ENCODE results near the gene FGF14. TPM values are rescaled to one million over a fixed set of nuclear protein-coding genes. Genes with fewer than 3 reads are reported as not detected.

Gene FGF14
- total and polyA plus RNA-seq, 2 donors (not counting 3 experiments of a cell fraction or from before 2014, with no cell fraction given), result not detected

DNA sequence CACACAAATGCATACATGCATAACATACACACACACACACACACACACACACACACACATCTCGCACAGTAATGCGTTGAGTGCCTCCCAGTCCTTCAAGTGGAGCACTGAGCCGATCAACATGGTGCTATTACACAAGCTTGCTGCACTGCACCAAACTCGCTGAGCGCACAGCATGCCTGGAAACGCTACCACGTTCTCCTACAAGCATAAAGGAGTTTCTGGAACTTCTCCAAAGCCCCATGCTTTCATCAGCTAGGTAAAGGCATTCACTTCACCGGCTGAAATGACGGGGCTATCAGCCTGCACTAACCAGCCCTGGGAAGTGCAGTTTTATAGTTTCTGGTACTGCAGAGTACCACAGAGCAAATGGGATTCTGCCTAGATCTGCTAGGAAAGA, 92.7 kb downstream of the FGF14 start:
- intact Hi-C loops (cut with micrococcal nuclease) (no loop called here), dilution Hi-C loops (cut with MboI; ENCODE audit: extremely low pct_ligation_motif_present, low sequenced_read_pairs) (no loop called here)
- Histone ChIP-seq H2AFZ (ENCODE audit: low read depth, low read length) (no peak overlapping the region), H3K4me3 (replicated peaks in 1 of 3; ENCODE audit: insufficient read depth in 1 of 3, low read depth in 1 of 3, low read length in 3 of 3) (no peak overlapping the region), H3K4me1 (ENCODE audit: control insufficient read depth, extremely low read depth, insufficient read depth, low read length) (no peaks in the 10 kb centered on the region), H3K36me3 (ENCODE audit: control insufficient read depth in 2 of 2, extremely low read depth in 1 of 2, insufficient read depth in 2 of 2, low read length in 2 of 2) (no peaks in the 10 kb centered on the region), H3K9me1 (replicated peaks; ENCODE audit: control insufficient read depth, extremely low read depth, insufficient read depth, low read length) (no peaks in the 10 kb centered on the region), H3K79me2 (ENCODE audit: control insufficient read depth, insufficient read depth, low read length) (no peaks in the 10 kb centered on the region), H3K4me2 (ENCODE audit: insufficient read depth, low read length) (no peak overlapping the region), H4K20me1 (replicated peaks; ENCODE audit: control insufficient read depth, extremely low read depth, insufficient read depth, low read length) (no peaks in the 10 kb centered on the region), H3K27me3 (ENCODE audit: control insufficient read depth in 2 of 2, insufficient read depth in 2 of 2, low read length in 2 of 2) (no peaks in the 10 kb centered on the region), H3K9ac (replicated peaks; ENCODE audit: extremely low read depth, insufficient read depth, low read length) (no peak overlapping the region), H3K9me3 (replicated peaks; ENCODE audit: control insufficient read depth, insufficient read depth, low read length) (no peaks in the 10 kb centered on the region), H3K27ac (ENCODE audit: insufficient read depth, low read depth, low read length) (no peak overlapping the region)
- DNase-seq (ENCODE audit: low read depth, low spot score), result no peak
- ChIA-PET POLR2A (no interaction called here), CTCF (no interaction called here)
- FAIRE-seq, result no peak
- BruUV-seq (replicated peaks), result no TSS peak
- no peak for TF ChIP-seq POLR2A (IDR thresholded peaks at IDR 0.05; ENCODE audit: low read depth, low read length)
- TF ChIP-seq FOS (IDR thresholded peaks at IDR 0.05; ENCODE audit: borderline replicate concordance, insufficient read depth, low read length), result no peak
- no peak for TF ChIP-seq MYC (IDR thresholded peaks at IDR 0.05; ENCODE audit: low read depth, low read length)

DNA sequence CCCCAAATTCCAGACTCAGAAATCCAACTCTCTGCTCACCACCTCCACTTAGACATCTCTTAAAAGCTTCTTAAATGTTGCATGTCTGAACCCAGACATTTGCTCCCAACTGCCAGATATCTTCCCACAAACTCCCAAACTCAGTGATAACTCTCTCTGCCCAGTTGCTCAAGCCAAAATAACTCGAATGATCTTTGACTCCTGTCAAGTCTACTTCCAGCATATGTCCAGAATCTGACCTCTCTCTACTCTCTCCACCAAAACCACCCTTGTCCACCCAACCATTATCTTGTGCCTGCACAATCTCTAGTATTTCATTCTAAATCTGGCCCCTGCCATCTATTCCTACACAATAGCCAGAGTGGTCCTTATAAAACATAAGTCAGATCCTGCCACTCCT, 99.3 kb downstream of the FGF14 start:
- Histone ChIP-seq H3K79me2 (ENCODE audit: control insufficient read depth, insufficient read depth, low read length) (no peaks in the 10 kb centered on the region), H3K4me3 (replicated peaks in 1 of 3; ENCODE audit: insufficient read depth in 1 of 3, low read depth in 1 of 3, low read length in 3 of 3) (no peak overlapping the region), H3K9me1 (replicated peaks; ENCODE audit: control insufficient read depth, extremely low read depth, insufficient read depth, low read length) (no peaks in the 10 kb centered on the region), H3K4me2 (ENCODE audit: insufficient read depth, low read length) (no peak overlapping the region), H3K36me3 (ENCODE audit: control insufficient read depth in 2 of 2, extremely low read depth in 1 of 2, insufficient read depth in 2 of 2, low read length in 2 of 2) (no peaks in the 10 kb centered on the region), H3K4me1 (ENCODE audit: control insufficient read depth, extremely low read depth, insufficient read depth, low read length) (no peaks in the 10 kb centered on the region), H4K20me1 (replicated peaks; ENCODE audit: control insufficient read depth, extremely low read depth, insufficient read depth, low read length) (no peaks in the 10 kb centered on the region), H3K9me3 (replicated peaks; ENCODE audit: control insufficient read depth, insufficient read depth, low read length) (no peaks in the 10 kb centered on the region), H3K9ac (replicated peaks; ENCODE audit: extremely low read depth, insufficient read depth, low read length) (no peak overlapping the region), H3K27me3 (ENCODE audit: control insufficient read depth in 2 of 2, insufficient read depth in 2 of 2, low read length in 2 of 2) (peaks cover 0 to 2% of the 10 kb centered on the region in 2 experiments), H3K27ac (ENCODE audit: insufficient read depth, low read depth, low read length) (no peak overlapping the region), H2AFZ (ENCODE audit: low read depth, low read length) (no peak overlapping the region)
- CTCF ChIA-PET, result no interaction called here
- no TSS peak for BruUV-seq (replicated peaks)
- FAIRE-seq, result no peak
- POLR2A ChIA-PET, result no interaction called here
- DNase-seq (ENCODE audit: low read depth, low spot score), result no peak
- TF ChIP-seq GATA2 (IDR thresholded peaks at IDR 0.05; ENCODE audit: insufficient read depth, insufficient read length, low read depth, low read length) (no peak), POLR2A (IDR thresholded peaks at IDR 0.05; ENCODE audit: low read depth, low read length) (no peak), JUN (IDR thresholded peaks at IDR 0.05; ENCODE audit: borderline replicate concordance, insufficient read depth, insufficient read length, low read depth) (no peak), EZH2 (IDR thresholded peaks at IDR 0.05; ENCODE audit: borderline replicate concordance, low read depth, low read length, severe bottlenecking) (no peak), MYC (IDR thresholded peaks at IDR 0.05; ENCODE audit: low read depth, low read length) (no peak), POLR2AphosphoS5 (IDR thresholded peaks at IDR 0.05; ENCODE audit: insufficient read depth, low read depth, low read length) (no peak), CTCF (IDR thresholded peaks at IDR 0.05; ENCODE audit: extremely low read depth in 1 of 2, insufficient read depth in 1 of 2, low read depth in 1 of 2, low read length in 2 of 2) (no peak), FOS (IDR thresholded peaks at IDR 0.05; ENCODE audit: borderline replicate concordance, insufficient read depth, low read length) (no peak), MAX (IDR thresholded peaks at IDR 0.05; ENCODE audit: insufficient read depth, insufficient read length) (no peak)
- dilution Hi-C loops (cut with MboI; ENCODE audit: extremely low pct_ligation_motif_present, low sequenced_read_pairs), result no loop called here
- intact Hi-C loops (cut with micrococcal nuclease), result no loop called here
